GM19397 (cell line): ENCODE measurements around the gene RERE.

Source experiments
- ATAC-seq: cut with Tn5 transposase; IDR thresholded peaks from one replicate; pipeline ENCODE4 v1.9.1; 2021; ENCODE audit warnings: mild to moderate bottlenecking, moderate library complexity; ENCODE audit not compliant: unreplicated experiment

RERE gene

DNA sequence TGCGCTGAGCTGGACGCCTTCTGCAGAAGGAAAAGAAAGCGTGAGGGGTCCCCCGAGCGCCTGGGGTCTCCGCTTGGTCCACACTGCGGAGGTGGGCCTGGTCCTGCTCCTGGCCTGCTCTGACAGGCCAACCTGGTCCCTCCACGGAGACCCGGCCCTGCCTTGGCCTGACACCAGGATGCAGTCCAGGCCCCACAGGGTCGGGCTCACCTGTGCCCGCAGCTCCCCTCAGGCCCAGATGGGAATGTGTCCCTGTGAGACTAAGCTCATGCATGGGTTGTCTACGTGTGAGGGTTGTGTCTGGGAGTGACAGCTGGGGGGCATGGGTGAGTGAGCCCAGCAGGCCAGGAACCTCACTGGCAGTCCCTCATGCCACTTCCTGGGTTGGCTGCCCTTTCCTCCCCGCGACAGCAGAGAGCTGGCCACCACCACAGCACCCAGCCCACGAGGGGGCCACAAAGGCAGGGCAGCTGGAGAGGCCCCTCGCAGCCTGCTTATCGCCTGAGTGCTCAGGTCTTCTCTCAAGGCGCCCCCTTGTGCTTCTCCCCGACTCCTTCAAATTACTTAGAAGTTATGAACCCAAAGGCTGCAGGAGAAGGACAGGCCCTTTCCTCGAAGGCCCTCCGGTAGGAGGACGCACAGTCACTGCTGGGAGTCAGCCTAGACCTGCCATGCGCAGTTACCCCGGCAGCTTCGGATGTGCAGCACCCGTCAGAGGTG is 458.4 kb downstream of the RERE start:
- ATAC-seq = no peak

GRCh38 chr1:8358241-8358896 is 459.1 kb downstream of the RERE start:
- ATAC-seq = no peak

DNA sequence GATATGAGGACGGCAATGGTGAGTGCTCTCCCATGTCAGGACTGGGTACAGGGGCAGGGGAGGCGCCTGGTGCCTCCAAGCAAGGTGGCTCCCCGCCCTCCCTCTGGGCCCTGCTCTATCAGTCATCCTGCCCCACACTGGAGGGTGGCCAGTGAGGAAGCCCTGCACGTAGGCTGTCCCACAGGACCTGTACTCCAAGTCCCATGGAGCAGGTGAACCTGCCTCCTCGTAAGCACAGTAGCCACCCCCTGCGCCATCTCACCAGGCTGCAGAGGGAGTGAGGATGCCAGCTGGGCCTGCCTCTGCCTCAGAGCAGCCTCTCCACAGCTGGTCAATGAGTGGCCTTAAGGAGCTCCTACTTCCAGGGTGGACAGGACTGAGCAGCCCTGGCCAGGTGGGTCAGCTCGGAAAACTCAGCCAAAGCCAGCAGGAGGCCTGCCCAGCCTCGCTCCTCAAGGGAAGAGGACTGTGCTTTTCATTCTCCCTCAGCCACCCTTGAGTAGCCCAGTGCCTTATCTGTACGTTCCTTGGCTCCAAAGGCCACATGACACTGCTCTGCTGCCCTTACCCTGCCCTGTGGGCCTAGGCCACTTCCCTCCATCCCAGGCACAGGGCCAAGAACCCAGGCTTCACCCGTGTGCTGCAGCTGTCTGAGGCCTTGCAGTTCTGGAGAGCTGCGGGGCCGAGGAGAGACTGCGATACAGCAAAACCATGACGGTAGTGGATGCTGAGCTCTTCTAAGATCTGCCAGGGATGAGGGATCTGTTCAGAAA is 459.9 kb downstream of the RERE start:
- no peak for ATAC-seq

- ATAC-seq = no peak
These were observed 460.9 kb downstream of the RERE start for GRCh38 chr1:8356256-8357209.

DNA sequence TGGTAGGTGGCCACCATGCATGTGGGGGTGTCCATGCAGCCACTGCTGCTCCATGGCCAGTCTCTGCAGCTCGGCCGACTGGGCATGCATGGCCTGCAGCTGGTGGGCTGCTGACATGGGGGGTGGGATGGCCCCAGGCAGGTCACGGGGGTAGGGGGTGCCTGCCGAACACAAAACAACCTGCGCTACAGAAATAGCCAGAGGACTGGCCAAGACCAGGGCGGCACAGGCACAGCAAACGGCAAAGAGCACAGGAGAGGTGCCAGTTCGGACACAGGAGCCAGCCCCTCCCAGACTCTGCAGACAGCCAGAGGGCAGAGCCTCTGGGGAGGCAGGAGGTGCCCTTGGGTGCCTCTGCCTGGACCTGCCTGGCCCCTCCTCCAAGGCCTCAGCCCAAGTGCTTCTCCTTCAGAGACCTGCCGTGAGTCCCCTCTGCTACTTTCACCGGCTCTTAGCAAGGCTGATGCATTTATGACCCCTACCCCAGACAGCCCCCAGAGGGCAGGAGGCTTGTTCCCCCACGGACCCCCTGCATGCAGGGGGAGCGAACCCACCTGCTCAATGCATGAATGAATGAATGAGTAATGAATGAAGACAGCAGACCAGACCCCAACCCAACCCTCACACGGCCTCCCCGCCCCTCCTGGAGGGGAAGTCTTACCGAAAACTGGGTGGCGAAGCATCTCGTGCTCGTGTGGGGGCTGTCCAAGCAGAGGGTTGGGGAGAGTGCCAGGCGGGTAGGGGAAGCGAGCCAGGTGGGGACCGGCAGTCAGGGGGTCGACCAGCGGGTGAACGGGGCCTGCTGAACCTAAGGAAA is 461.8 kb downstream of the RERE start:
- no peak for ATAC-seq

DNA sequence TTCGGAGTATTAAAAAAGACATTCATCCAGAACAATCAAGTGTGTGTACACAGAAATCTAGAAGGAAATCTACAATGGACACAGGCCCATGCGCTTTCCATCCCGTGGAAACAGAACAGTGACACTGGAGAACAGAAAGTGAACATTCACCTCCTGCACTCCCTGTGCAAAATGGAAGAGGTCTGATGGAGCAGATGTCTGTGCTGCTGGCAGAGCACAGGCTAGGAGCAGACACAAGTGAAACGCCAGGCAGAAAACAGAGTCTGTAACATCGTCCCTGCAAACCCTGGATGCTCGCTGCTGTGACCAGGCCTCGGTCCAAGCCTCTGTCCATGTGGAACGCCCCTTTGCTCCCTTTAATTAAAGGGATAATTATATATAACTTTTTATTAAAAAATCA is 463.4 kb downstream of the RERE start:
- no peak for ATAC-seq

- no peak for ATAC-seq
These were observed 464.3 kb downstream of the RERE start for GRCh38 chr1:8352886-8353785.

DNA sequence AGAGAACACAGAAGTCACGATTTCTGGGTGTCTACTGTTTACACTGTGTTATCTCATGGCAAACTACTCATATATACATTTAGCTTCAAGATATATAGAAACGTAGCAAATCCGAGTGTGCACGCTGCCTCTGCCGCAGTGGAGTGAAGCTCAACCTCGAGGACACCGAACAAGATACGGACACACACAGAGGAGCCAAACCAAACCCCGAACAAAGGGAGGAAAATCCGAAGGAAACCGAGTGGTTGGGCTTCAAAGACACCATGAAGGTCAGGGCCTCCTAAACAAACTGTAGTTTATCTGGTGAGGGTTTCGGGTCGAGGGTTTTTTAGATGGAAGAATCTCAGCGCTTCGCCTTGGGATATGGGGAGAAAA is 465.0 kb downstream of the RERE start:
- no peak for ATAC-seq

DNA sequence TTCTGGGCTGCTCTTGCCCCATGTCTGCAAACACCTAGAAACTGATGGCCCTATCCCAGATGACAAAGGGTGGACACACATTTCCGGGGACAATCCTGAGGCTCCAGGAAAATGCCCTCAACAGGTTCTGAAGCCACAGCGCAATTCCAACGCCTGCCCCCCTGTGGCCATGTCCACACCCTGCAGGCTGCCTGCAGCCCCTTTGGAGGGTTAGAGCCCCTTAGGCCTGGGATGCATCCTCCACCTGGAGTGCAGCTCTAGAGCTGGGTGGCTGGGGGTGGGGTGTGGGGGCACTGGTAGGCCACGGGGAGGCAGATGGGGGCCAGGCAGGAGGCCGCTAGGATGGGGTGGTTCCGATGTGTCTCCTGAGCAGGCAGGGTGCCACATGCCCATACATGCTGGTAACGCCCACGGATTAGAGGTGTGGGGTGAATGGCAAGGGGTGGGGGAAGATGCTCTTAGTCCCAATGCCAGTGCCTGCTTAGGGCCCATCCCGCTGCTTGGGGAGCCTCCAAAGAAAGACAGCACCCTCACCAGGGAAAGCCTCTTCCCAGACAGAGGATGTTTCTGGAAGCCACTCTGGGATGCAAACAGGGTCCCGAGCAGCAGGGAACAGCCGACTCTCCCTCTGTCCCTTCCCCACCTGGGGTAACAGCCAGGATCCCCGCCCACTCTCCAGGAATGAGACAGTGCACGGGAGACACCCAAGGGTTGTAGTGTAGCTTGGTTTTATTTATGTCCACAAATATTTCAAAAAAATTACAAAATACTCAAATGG is 465.6 kb downstream of the RERE start:
- no peak for ATAC-seq

DNA sequence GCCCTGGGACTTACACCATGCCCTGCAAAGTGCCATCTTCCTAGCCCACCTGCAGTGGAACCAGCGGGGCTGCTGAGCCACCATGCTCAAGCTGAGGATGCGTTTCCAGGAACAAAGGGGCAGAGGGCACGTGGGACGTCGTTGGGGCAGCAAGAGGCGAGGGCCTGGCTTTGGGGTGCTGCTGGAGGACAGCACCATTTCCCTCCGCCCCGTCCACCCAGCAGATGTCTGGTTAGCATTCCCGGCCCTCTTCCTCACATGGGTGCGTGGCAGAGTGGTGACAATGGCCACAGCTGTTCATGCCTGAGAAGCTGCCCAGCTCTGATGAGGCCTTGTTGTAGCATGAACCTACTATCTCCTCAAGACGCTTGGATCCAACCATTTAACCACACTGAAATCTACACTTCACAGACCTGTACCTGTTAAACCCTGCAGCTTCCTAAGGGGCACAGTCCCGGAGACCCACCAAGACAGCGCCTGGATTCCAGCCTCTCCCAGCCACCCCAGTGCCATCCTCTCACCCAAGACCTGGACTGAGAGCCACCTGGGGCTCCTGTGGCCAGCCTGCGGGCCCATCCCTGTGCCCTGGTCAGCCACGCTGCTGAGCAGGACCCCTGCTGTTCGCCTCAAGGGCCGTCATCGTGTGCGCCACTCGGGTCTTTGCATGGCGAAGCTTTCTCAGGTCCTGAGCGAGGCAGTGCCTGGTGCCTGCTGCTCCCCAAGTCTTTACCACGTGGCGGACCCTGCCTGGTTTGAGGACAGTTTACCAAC is 466.3 kb downstream of the RERE start:
- no peak for ATAC-seq

DNA sequence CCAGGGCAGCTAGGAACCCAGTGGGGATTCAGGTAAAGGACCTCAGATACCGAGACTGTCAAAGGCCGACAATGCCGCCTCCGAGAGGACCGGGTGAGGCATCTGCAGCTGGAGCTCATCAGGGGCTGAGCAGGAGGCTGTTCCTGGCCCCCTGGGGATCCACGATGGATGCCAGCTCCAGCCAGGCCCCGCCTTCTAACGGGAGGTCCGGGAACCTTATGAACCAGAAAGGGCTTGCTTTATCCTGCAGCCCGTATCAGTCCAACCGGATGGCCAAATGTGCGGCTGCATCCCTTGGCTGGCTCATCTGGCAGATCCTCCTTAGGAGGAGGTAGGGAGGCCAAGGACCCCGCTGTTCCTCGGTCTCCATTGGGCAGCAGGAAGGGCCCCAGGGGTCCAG is 467.5 kb downstream of the RERE start:
- ATAC-seq = no peak

- no peak for ATAC-seq
These were observed 468.0 kb downstream of the RERE start for GRCh38 chr1:8349473-8349865.

DNA sequence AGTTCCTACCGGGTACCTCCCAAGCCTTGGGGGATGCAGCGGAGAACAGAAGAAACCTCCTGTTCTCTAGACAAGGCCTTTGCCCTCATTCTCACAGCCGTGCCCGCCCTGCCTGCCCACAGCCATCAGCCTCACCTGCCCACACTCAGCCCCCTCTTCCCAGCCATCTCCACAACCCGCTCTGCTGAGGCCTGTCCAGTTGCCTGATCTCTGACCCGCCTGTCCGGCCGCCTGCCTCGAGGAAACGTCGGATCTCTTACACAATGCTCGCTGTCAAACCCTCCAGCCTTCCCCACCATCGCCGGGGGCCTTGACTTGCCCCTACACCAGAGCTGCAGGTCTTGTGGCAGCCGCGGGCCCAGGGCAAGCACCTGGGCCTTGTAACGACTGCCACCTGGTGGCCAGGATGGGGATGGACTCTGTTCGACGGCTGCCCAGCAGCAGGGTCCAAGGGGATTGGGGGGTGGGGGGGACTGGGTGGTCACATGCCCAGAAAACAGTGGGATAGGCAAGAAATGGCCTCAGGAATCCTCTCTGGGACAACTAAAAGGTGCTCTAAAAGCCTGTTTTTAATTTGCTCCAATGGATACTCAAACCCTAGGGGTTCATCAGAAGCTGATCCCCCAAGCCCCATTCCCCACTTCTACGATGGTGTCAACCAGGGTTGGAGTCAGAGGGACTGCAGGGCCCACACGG is 468.5 kb downstream of the RERE start:
- no peak for ATAC-seq

DNA sequence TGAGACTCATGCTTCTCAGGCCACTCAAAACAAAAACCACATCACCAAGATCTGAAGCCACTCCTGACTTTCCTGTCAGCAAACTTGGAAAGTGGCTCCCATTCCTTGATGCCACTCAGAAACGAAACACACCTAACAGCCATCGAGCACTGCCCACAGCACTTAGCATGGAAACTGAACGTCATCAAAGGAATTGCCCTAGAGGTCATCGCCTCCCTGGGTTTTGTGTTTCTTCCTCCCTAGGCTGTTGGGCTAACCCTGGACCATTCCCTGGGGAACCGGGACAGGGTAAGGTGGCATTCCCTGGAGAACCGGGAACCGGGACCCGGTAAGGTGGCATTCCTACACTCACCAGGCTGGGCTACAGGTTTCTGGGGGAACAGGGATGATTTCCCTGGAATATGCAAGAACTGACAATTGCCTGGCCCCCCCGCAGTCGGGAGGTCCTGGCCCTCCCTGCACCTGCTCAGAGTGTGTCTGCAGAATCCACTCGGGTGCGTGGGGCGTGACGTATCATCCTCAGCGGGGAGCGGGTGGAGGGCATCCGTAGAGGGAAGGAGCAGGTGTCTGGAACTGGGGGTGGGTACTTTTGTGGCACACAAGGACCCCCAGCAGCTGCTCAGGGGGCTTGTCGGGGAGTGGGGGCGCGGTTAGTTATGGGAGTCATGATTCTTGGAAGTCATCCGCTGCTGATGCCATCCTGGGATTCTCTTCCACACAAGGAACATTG is 469.2 kb downstream of the RERE start:
- ATAC-seq = no peak

GRCh38 chr1:8347635-8348034 is 469.8 kb downstream of the RERE start:
- ATAC-seq = no peak
